KMS-11 (cell line): ENCODE measurements around the gene MMS19.

Source experiments
- H2AFZ ChIP-seq: fragments of 200-600 bp; sonication (generic); 2 replicates; pipeline ENCODE4 v1.6.1; 2016; ENCODE audit warnings: antibody characterized with exemption, mixed run types, low read depth
- H3K27ac ChIP-seq: fragments of 200-600 bp; sonication (generic); 2 replicates; pipeline ENCODE4 v1.6.1; 2016; ENCODE audit warnings: mild to moderate bottlenecking, mixed run types
- H3K27me3 ChIP-seq: fragments of 200-600 bp; sonication (generic); 2 replicates; pipeline ENCODE4 v1.6.1; 2017; ENCODE audit warnings: mild to moderate bottlenecking, low read depth, mixed run types, moderate library complexity; ENCODE audit not compliant: insufficient read depth
- H3K36me3 ChIP-seq: fragments of 200-600 bp; sonication (generic); 2 replicates; pipeline ENCODE4 v1.6.1; 2017; ENCODE audit warnings: mild to moderate bottlenecking, mixed run types; ENCODE audit not compliant: insufficient read depth
- H3K4me1 ChIP-seq: fragments of 200-600 bp; sonication (generic); 2 replicates; pipeline ENCODE4 v1.6.1; 2016; ENCODE audit warnings: mild to moderate bottlenecking, low read depth, mixed run types; ENCODE audit not compliant: poor library complexity, severe bottlenecking
- H3K4me2 ChIP-seq: fragments of 200-600 bp; sonication (generic); 2 replicates; pipeline ENCODE4 v1.7.0; 2016; ENCODE audit warnings: mild to moderate bottlenecking, mixed run types
- H3K4me3 ChIP-seq: fragments of 200-600 bp; sonication (generic); IDR thresholded peaks from 2 replicates; pipeline ENCODE4 v1.6.1; 2017; ENCODE audit warnings: low read depth, low read length, mixed read lengths; ENCODE audit not compliant: insufficient read depth
- H3K79me2 ChIP-seq: fragments of 200-600 bp; sonication (generic); 2 replicates; pipeline ENCODE4 v1.6.1; 2016; ENCODE audit warnings: low read depth, mixed run types; ENCODE audit not compliant: insufficient read depth
- H3K9ac ChIP-seq: fragments of 200-600 bp; sonication (generic); 2 replicates; pipeline ENCODE4 v1.6.1; 2016; ENCODE audit warnings: mild to moderate bottlenecking, mixed run types
- H4K20me1 ChIP-seq: fragments of 200-600 bp; sonication (generic); 2 replicates; pipeline ENCODE4 v1.6.1; 2016; ENCODE audit warnings: mild to moderate bottlenecking, mixed run types; ENCODE audit not compliant: insufficient read depth
- TF ChIP-seq, protein P1 (sequence below): fragments of 200-600 bp; sonication (generic); conservative IDR thresholded peaks from 2 replicates; pipeline ENCODE4 v1.6.1; 2017; ENCODE audit warnings: low read depth, mild to moderate bottlenecking, antibody characterized with exemption, low read length, moderate library complexity, mixed read lengths

MMS19 gene

GRCh38 chr10:97445357-97445721 is 52.9 kb downstream of the MMS19 start:
- Histone ChIP-seq H3K27ac (no peak overlapping the region; the same call in 1 of the 2 replicates), H2AFZ (peak overlapping the region; percentile 70), H3K79me2 (peaks cover 24% of the 10 kb centered on the region)

GRCh38 chr10:97444212-97444611 is 54.0 kb downstream of the MMS19 start:
- no peak overlapping the region for H3K4me3 ChIP-seq
- no peaks in the 10 kb centered on the region for H3K27me3 ChIP-seq
- H3K36me3 ChIP-seq = no peaks in the 10 kb centered on the region
- no peak overlapping the region for H2AFZ ChIP-seq
- H3K79me2 ChIP-seq = peaks cover 22% of the 10 kb centered on the region
- peaks cover 41% of the 10 kb centered on the region for H3K4me1 ChIP-seq
- TF ChIP-seq, protein P1, sequence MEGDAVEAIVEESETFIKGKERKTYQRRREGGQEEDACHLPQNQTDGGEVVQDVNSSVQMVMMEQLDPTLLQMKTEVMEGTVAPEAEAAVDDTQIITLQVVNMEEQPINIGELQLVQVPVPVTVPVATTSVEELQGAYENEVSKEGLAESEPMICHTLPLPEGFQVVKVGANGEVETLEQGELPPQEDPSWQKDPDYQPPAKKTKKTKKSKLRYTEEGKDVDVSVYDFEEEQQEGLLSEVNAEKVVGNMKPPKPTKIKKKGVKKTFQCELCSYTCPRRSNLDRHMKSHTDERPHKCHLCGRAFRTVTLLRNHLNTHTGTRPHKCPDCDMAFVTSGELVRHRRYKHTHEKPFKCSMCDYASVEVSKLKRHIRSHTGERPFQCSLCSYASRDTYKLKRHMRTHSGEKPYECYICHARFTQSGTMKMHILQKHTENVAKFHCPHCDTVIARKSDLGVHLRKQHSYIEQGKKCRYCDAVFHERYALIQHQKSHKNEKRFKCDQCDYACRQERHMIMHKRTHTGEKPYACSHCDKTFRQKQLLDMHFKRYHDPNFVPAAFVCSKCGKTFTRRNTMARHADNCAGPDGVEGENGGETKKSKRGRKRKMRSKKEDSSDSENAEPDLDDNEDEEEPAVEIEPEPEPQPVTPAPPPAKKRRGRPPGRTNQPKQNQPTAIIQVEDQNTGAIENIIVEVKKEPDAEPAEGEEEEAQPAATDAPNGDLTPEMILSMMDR = no peak
- peak overlapping the region; percentile 3; the same call in 1 of the 2 replicates for H3K27ac ChIP-seq
- H4K20me1 ChIP-seq = no peaks in the 10 kb centered on the region
- no peak overlapping the region for H3K9ac ChIP-seq
- H3K4me2 ChIP-seq = peak overlapping the region; percentile 97

More at GRCh38 chr10:97445357-97445721, 52.9 kb downstream of the MMS19 start:
- Histone ChIP-seq H4K20me1 (no peaks in the 10 kb centered on the region), H3K9ac (peak overlapping the region; percentile 51; the same call in 1 of the 2 replicates), H3K36me3 (no peaks in the 10 kb centered on the region), H3K4me2 (peak overlapping the region; percentile 97), H3K4me3 (peak overlapping the region; percentile 43), H3K4me1 (peaks cover 41% of the 10 kb centered on the region), H3K27me3 (no peaks in the 10 kb centered on the region)
- TF ChIP-seq, protein P1 = no peak

DNA sequence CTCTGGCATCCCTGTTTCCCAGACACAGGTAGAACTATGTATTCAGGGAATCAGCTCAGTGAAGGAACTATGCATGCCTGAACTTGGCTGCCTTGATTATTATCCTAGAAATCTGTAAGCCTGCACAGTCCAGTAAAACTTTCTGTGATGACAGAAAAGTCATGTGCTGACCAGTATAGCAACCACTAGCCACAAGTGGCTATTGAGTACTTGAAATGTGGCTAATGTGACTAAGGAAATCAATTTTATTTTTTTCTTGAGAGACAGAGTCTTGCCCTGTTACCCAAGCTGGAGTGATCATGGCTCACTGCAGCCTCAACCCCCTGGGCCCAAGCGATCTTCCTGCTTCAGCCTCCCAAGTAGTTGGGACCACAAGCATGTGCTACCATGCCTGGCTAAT is 55.9 kb downstream of the MMS19 start:
- Histone ChIP-seq H2AFZ (no peak overlapping the region), H4K20me1 (no peaks in the 10 kb centered on the region), H3K4me1 (peaks cover 29% of the 10 kb centered on the region), H3K9ac (no peak overlapping the region), H3K79me2 (peaks cover 15% of the 10 kb centered on the region), H3K36me3 (no peaks in the 10 kb centered on the region; the same call in 1 of the 2 replicates), H3K4me2 (no peak overlapping the region), H3K27me3 (no peaks in the 10 kb centered on the region), H3K4me3 (no peak overlapping the region), H3K27ac (no peak overlapping the region)
- TF ChIP-seq, protein P1 = no peak

GRCh38 chr10:97435211-97435610 is 63.0 kb downstream of the MMS19 start:
- Histone ChIP-seq H2AFZ (no peak overlapping the region), H3K9ac (no peak overlapping the region), H3K27me3 (no peaks in the 10 kb centered on the region), H3K4me1 (no peaks in the 10 kb centered on the region), H3K4me2 (no peak overlapping the region), H4K20me1 (no peaks in the 10 kb centered on the region), H3K36me3 (peaks cover 14% of the 10 kb centered on the region; the same call in 1 of the 2 replicates), H3K27ac (no peak overlapping the region), H3K4me3 (no peak overlapping the region), H3K79me2 (peaks cover 4% of the 10 kb centered on the region; the same call in 1 of the 2 replicates)
- TF ChIP-seq, protein P1 = no peak
